K562 (cell line): ENCODE results near the gene MOG. TPM values are rescaled to one million over a fixed set of nuclear protein-coding genes. Genes with fewer than 3 reads are reported as not detected.

ENCODE experiments used
- ATAC-seq: fragments of 200-7000 bp; cut with Tn5 transposase; 3 replicates; pipeline ENCODE4 v1.9.1; 2020; ENCODE audit warnings: moderate library complexity
- BruUV-seq: library from RNA; stranded (reverse); fragments of 400-500 nt; replicated peaks from 2 replicates; lab custom pipeline; 2021; lab: Mats Ljungman, UMichigan
- CTCF ChIA-PET: fragments of 300-600 bp; formaldehyde crosslinking; extraction: SDS; loops from one replicate; lab custom pipeline; 2021; ENCODE audit warnings: low intra/inter-chr PET ratio; lab: Yijun Ruan, JAX
- POLR2A ChIA-PET: fragments of 300-600, 350-650 bp; sonication (Branson Sonifier 250); formaldehyde crosslinking; extraction: SDS; loops from one replicate; lab custom pipeline; 2021; ENCODE audit warnings: antibody characterized with exemption, inconsistent platforms; lab: Yijun Ruan, JAX
- DNase-seq, 4 experiments: peaks; one replicate each; pipeline versions ENCODE4 v3.0.0 to v3.0.0-alpha.2; 2011 to 2018; ENCODE audit warnings: low spot score in 3 of 4, mixed read lengths in 3 of 4; ENCODE audit errors: extremely low read depth in 1 of 4
- FAIRE-seq: peaks from 2 replicates; lab custom pipeline; 2011; peaks lifted over from hg19 to GRCh38; lab: Jason Lieb, UNC
- H2AFZ ChIP-seq: 2 replicates; pipeline ENCODE4 v1.6.0; 2011; ENCODE audit warnings: low read depth, low read length, control low read depth, inconsistent platforms
- H3K27ac ChIP-seq: fragments of 200-600 bp; 3 replicates; pipeline ENCODE4 v1.8.0; 2011; ENCODE audit warnings: low read depth, mild to moderate bottlenecking, control low read depth, inconsistent platforms, low read length, moderate library complexity, mixed read lengths; ENCODE audit errors: extremely low read depth
- H3K27me3 ChIP-seq, 2 experiments: fragments of 300-600 bp in 1 of 2; 2 replicates in 1 of 2; 3 replicates in 1 of 2; pipeline versions ENCODE4 v1.6.0 to v1.8.0; 2011; ENCODE audit warnings: inconsistent platforms in 2 of 2, low read length in 2 of 2, mild to moderate bottlenecking in 1 of 2, mixed read lengths in 1 of 2, moderate library complexity in 1 of 2; ENCODE audit not compliant: control insufficient read depth in 2 of 2, insufficient read depth in 2 of 2
- H3K36me3 ChIP-seq: fragments of 300-600 bp; 3 replicates; pipeline ENCODE4 v1.8.0; 2011; ENCODE audit warnings: mild to moderate bottlenecking, low read length, inconsistent platforms; ENCODE audit not compliant: control insufficient read depth, insufficient read depth
- H3K4me1 ChIP-seq, 2 experiments: fragments of 200-600 bp in 1 of 2; replicated peaks in 1 of 2; 2 replicates in 1 of 2; 3 replicates in 1 of 2; pipeline versions ENCODE4 v1.5.1 to v1.8.0; 2011; ENCODE audit warnings: inconsistent platforms in 2 of 2, low read length in 2 of 2, mild to moderate bottlenecking in 1 of 2, mixed read lengths in 1 of 2, moderate library complexity in 1 of 2; ENCODE audit not compliant: control insufficient read depth in 2 of 2, insufficient read depth in 2 of 2
- H3K4me2 ChIP-seq: 2 replicates; pipeline ENCODE4 v1.6.1; 2011; ENCODE audit warnings: low read length, control low read depth, inconsistent platforms, mixed read lengths; ENCODE audit not compliant: insufficient read depth
- H3K4me3 ChIP-seq: fragments of 200-600 bp; sonication (generic), shearing (Covaris generic); 2 replicates; pipeline ENCODE4 v1.5.1; 2016; ENCODE audit warnings: control low read depth, inconsistent platforms
- H3K79me2 ChIP-seq: fragments of 200-600 bp; 3 replicates; pipeline ENCODE4 v1.8.0; 2011; ENCODE audit warnings: low read length, inconsistent platforms; ENCODE audit not compliant: control insufficient read depth, insufficient read depth
- H3K9ac ChIP-seq, 2 experiments: 2 replicates each; pipeline versions ENCODE4 v1.6.0 to v1.6.1; 2011; ENCODE audit warnings: low read depth in 2 of 2, low read length in 2 of 2, control low read depth in 1 of 2, inconsistent platforms in 1 of 2, mild to moderate bottlenecking in 1 of 2, mixed read lengths in 1 of 2; ENCODE audit not compliant: insufficient read depth in 1 of 2
- H3K9me1 ChIP-seq: one replicate; pipeline ENCODE4 v1.6.0; 2011; ENCODE audit warnings: inconsistent platforms, mild to moderate bottlenecking, low read length, moderate library complexity; ENCODE audit not compliant: control insufficient read depth, insufficient read depth
- H3K9me3 ChIP-seq: replicated peaks from 2 replicates; pipeline ENCODE4 v1.5.1; 2011; ENCODE audit warnings: low read depth, low read length, inconsistent platforms; ENCODE audit not compliant: control insufficient read depth, insufficient read depth
- H4K20me1 ChIP-seq: replicated peaks from 2 replicates; pipeline ENCODE4 v1.6.1; 2011; ENCODE audit warnings: low read length, inconsistent platforms, mixed read lengths; ENCODE audit not compliant: control insufficient read depth, insufficient read depth
- BRCA1 ChIP-seq, 2 experiments: fragments of 450-650 bp in 1 of 2; sonication (generic) in 1 of 2; formaldehyde crosslinking in 1 of 2; IDR thresholded peaks; 2 replicates each; pipeline versions ENCODE4 v1.5.0 to v1.6.1; 2017 to 2020; ENCODE audit warnings: mild to moderate bottlenecking in 1 of 2, missing genetic modification reagents in 1 of 2
- HMG20A ChIP-seq: fragments of 450-650 bp; formaldehyde crosslinking; conservative IDR thresholded peaks from 2 replicates; pipeline ENCODE4 v1.4.0; 2020; ENCODE audit warnings: mild to moderate bottlenecking, mixed read lengths
- PHF8 ChIP-seq: fragments of 200-600 bp; sonication (generic); IDR thresholded peaks from 2 replicates; pipeline ENCODE4 v1.6.1; 2012; ENCODE audit warnings: mixed run types, mild to moderate bottlenecking, inconsistent platforms, low read length, moderate library complexity, borderline replicate concordance
- SIX5 ChIP-seq, 2 experiments: IDR thresholded peaks; 2 replicates each; pipeline ENCODE4 v1.6.1; 2011; ENCODE audit warnings: low read length in 2 of 2, borderline replicate concordance in 1 of 2, low read depth in 1 of 2, mild to moderate bottlenecking in 1 of 2, moderate library complexity in 1 of 2; ENCODE audit not compliant: insufficient read depth in 1 of 2
- SPI1 ChIP-seq: IDR thresholded peaks from 2 replicates; pipeline ENCODE4 v1.6.1; 2011; ENCODE audit warnings: low read depth, low read length, control low read depth, borderline replicate concordance
- TBP ChIP-seq: optimal IDR thresholded peaks from 2 replicates; pipeline ENCODE3; 2011; ENCODE audit warnings: low read depth, low read length, improper control_type of control experiment
- TCF7 ChIP-seq: sonication (generic); IDR thresholded peaks from 2 replicates; pipeline ENCODE4 v1.6.1; 2016; ENCODE audit warnings: antibody characterized with exemption, borderline replicate concordance
- TCF7L2 ChIP-seq: fragments of 150-350 bp; IDR thresholded peaks from 2 replicates; pipeline ENCODE4 v1.6.1; 2016; ENCODE audit warnings: low read depth, mild to moderate bottlenecking, low read length, moderate library complexity
- U2AF1 ChIP-seq: fragments of 200-400 bp; formaldehyde crosslinking; optimal IDR thresholded peaks from 2 replicates; pipeline ENCODE3; 2017; ENCODE audit warnings: mild to moderate bottlenecking, low read depth, low read length, moderate library complexity
- ZNF197 ChIP-seq: fragments of 200-800 bp; sonication (Bioruptor generic); IDR thresholded peaks from 2 replicates; pipeline ENCODE4 v1.6.1; 2016; ENCODE audit warnings: low read depth, missing genetic modification characterization, missing compliant biosample characterization
- ZNF212 ChIP-seq: fragments of 450-650 bp; formaldehyde crosslinking; IDR thresholded peaks from 2 replicates; pipeline ENCODE4 v1.4.0; 2020; ENCODE audit warnings: mild to moderate bottlenecking
- WGBS: fragments of 100-300 bp; shearing (Covaris generic); methylation state at CpG from one replicate; pipeline ENCODE4 v1.1.6; 2016; ENCODE audit warnings: low coverage, mixed read lengths; ENCODE audit not compliant: insufficient coverage; ENCODE audit errors: missing lambda C conversion rate; 5-methylcytosine and 5-hydroxymethylcytosine counted together
- in situ Hi-C: fragments of 300-500 bp; cut with MboI; formaldehyde crosslinking; loops from 4 replicates; pipeline ENCODE4 v1.15.0; 2018; ENCODE audit warnings: inconsistent platforms, mixed read lengths
- intact Hi-C: fragments of 100-400 bp; cut with micrococcal nuclease; formaldehyde crosslinking; loops from 2 replicates; pipeline ENCODE4 v1.14.2; 2022
- polyA plus RNA-seq, 8 experiments: library from polyadenylated mRNA; depleted of rRNA in 4 of 8; stranded (reverse) in 5 of 8; unstranded in 3 of 8; fragments of >200 nt; fragmentation: Nextera tagmentation in 2 of 8; fragmentation: Illumina TruSeq in 1 of 8; extraction: Ambion mirVana in 2 of 8; extraction: Trizol in 1 of 8; gene quantifications; 2 replicates each; pipeline versions ENCODE4 v1.2.1 to v1.2.3, GENCODE V29; 2011 to 2014; ENCODE audit warnings: inconsistent platforms in 1 of 8, missing spikeins in 1 of 8
- total RNA-seq, 7 experiments: library from RNA; depleted of rRNA in 6 of 7; stranded (reverse); fragments of >200 nt in 6 of 7; fragmentation: Illumina TruSeq in 2 of 7; extraction: Trizol in 2 of 7; gene quantifications; 2 replicates each; pipeline versions ENCODE4 v1.2.1 to v1.2.3, GENCODE V29; 2011 to 2021; ENCODE audit warnings: low replicate concordance in 1 of 7
- TF ChIP-seq, protein P1 (sequence below): fragments of 450-650 bp; formaldehyde crosslinking; IDR thresholded peaks from 2 replicates; pipeline ENCODE4 v1.4.0; 2020; ENCODE audit warnings: mild to moderate bottlenecking, moderate library complexity
- TF ChIP-seq, protein P2 (sequence below): sonication (generic); formaldehyde crosslinking; IDR thresholded peaks from 2 replicates; pipeline ENCODE4 v1.8.0; 2022; ENCODE audit warnings: missing genetic modification reagents, mild to moderate bottlenecking, moderate library complexity, borderline replicate concordance
- TF ChIP-seq, protein P3 (sequence below): sonication (generic); formaldehyde crosslinking; IDR thresholded peaks from 2 replicates; pipeline ENCODE4 v1.8.0; 2022; ENCODE audit warnings: mild to moderate bottlenecking, missing genetic modification reagents

The MOG gene
- total and polyA plus RNA-seq, 9 of the 15 experiments (the other 6 are each of a cell fraction or from before 2014, with no cell fraction given): not detected

DNA sequence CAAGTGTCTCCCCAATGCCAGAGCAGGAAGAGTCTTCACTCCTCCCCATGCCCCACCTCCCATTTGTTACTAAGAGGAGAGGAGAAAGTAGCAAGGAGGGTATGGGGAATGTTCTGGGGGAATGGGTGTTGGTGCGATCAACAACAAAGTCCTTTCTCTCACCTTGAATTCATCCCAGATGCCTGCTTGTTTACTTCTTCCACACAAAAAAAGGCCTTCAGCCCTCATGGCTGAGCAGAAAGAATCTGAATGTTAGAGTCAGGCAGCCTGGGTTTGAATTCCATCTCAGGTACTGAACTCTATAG is 9.9 kb downstream of the MOG start (continued):
- TF ChIP-seq, protein P1, sequence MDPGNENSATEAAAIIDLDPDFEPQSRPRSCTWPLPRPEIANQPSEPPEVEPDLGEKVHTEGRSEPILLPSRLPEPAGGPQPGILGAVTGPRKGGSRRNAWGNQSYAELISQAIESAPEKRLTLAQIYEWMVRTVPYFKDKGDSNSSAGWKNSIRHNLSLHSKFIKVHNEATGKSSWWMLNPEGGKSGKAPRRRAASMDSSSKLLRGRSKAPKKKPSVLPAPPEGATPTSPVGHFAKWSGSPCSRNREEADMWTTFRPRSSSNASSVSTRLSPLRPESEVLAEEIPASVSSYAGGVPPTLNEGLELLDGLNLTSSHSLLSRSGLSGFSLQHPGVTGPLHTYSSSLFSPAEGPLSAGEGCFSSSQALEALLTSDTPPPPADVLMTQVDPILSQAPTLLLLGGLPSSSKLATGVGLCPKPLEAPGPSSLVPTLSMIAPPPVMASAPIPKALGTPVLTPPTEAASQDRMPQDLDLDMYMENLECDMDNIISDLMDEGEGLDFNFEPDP (CRISPR knock-in tag): no peak
- TF ChIP-seq SIX5 (IDR thresholded peaks at IDR 0.05; ENCODE audit: borderline replicate concordance in 1 of 2, insufficient read depth in 1 of 2, low read depth in 1 of 2, low read length in 2 of 2): no peak
- no peak for TF ChIP-seq PHF8
- TF ChIP-seq U2AF1: no peak
- TF ChIP-seq SPI1: no peak

DNA sequence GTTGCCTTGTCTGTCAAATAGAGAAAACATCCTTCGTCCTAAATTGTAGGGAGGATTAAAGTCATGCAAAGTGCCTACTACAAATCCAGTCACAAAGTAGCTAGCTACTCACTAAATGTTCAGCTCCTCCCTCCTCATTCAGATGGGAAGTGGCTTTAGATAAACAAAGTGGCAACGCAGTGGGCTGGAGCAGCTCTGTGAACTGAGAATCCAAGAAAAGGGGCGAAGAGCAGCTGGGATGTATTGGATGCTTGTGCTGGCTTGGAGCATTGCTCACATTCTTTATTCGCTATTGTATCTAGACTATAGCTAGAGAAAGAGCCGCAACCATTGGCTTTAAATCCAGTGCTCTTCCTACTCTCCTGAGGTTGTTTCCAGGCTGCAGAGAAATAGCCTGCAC is 10.3 kb downstream of the MOG start:
- Histone ChIP-seq H3K9me3 (no peaks in the 10 kb centered on the region), H3K36me3 (no peaks in the 10 kb centered on the region), H3K4me3 (no peak overlapping the region), H4K20me1 (0 out of 2 replicates have a peak, but pooled peaks cover 3% of the 10 kb centered on the region), H3K9ac (no peak overlapping the region), H3K27me3 (peaks cover 16 to 36% of the 10 kb centered on the region in 2 experiments), H3K79me2 (no peaks in the 10 kb centered on the region)
- DNase-seq: no peak
- BruUV-seq: no TSS peak
- TF ChIP-seq, protein P2, sequence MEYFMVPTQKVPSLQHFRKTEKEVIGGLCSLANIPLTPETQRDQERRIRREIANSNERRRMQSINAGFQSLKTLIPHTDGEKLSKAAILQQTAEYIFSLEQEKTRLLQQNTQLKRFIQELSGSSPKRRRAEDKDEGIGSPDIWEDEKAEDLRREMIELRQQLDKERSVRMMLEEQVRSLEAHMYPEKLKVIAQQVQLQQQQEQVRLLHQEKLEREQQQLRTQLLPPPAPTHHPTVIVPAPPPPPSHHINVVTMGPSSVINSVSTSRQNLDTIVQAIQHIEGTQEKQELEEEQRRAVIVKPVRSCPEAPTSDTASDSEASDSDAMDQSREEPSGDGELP: no peak
- no peak for TF ChIP-seq TCF7
- no peak for TF ChIP-seq ZNF212 (CRISPR knock-in tag)
- no peak for TF ChIP-seq HMG20A (CRISPR knock-in tag)
- TF ChIP-seq, protein P3, sequence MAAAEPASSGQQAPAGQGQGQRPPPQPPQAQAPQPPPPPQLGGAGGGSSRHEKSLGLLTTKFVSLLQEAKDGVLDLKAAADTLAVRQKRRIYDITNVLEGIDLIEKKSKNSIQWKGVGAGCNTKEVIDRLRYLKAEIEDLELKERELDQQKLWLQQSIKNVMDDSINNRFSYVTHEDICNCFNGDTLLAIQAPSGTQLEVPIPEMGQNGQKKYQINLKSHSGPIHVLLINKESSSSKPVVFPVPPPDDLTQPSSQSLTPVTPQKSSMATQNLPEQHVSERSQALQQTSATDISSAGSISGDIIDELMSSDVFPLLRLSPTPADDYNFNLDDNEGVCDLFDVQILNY (CRISPR knock-in tag): no peak
- no peak for TF ChIP-seq TBP
- no peak for TF ChIP-seq BRCA1 (IDR thresholded peaks at IDR 0.05)
- TF ChIP-seq BRCA1 (CRISPR knock-in tag; IDR thresholded peaks at IDR 0.05): no peak
- TF ChIP-seq ZNF197: no peak
- TF ChIP-seq TCF7L2: no peak
- TF ChIP-seq, all 486 proteins: peak for 0
- in situ Hi-C loops (no loop called here), intact Hi-C loops (no loop called here)
- no peak for FAIRE-seq
- H2AFZ ChIP-seq: no peak overlapping the region
- no peak overlapping the region for H3K4me2 ChIP-seq
- no peaks in the 10 kb centered on the region for H3K4me1 ChIP-seq
- WGBS: 0% methylated on average over 5 of the region's 5 CpGs
- POLR2A ChIA-PET: interaction anchor here (1.3 to 1.7 kb wide), 2 partner anchors 26 to 34 kb away, joined by 4 to 8 read pairs; no protein-coding TSS in a partner anchor
- ATAC-seq: no peak
- CTCF ChIA-PET: no interaction called here
- no peaks in the 10 kb centered on the region for H3K9me1 ChIP-seq
- H3K27ac ChIP-seq: no peak overlapping the region
